ENCODE measurements around the gene CRELD2.

The CRELD2 gene

DNA sequence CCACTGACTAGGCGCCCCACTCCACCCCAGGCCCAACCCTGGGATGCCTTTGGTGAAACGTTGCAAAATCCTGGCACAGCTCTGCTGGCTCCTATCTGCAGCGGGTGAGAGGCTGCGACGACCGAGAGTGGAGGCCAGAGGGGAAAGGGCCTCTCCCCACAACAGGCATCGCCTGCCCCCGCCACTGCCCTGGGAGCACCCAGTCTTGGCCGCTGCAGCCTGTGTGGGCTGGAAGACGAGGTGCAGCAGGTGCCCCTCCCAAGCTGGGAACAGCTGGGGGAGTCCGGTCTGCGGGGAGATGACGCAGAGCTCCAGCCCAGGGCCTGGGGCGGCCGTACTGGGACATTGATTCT is 38.0 kb downstream of the CRELD2 start:
- FAIRE-seq = no peak
- no peak for DNase-seq (ENCODE audit: insufficient read length, low spot score)
- no peak for TF ChIP-seq CTCF (IDR thresholded peaks at IDR 0.05; ENCODE audit: insufficient read depth, missing control alignments)

DNA sequence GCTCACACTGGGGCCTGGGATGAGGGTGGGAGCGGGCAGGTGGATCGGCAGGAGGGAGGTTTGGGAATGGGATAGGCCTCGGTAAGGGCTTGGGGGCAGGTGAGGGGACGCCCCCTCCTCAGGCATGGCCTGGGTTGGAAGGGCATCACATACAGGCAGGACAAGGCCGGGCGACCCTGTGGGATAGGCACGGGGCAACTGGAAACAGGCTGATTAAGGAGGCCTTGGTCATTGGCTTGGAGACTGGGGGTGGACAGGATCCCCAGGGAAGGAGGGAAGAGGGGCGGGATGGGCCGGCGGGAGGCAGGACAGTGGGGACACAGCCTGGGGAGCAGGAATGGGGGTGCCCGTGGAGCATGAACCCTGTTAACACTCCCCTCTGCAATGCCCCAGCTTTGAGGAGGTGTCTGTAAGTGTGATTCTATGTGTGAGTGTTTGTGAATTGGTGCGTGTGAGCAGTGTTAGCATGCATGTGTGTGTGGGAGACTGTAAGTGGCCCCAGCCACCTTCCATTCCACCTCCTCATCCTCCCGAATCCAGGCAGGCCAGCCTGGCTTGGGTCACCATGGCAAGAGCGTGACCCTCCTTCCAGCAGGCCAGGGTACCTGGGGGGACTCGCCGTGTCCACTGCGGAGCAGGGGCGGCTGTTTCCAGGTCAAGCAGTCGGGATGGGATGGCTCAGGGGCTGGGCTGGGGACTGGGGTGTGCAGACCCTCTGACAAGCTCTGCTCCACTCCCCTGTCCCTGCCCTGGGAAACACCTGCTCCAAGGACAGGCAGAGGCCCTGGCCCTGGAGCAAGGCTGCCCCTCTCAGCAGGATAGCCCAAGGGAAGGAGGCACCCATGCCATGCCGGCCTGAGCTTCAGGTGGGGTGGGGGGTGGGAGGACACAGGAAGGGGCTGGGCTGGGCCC is 38.7 kb downstream of the CRELD2 start:
- DNase-seq (ENCODE audit: insufficient read length, low spot score) (no peak), FAIRE-seq (no peak)
- no peak for TF ChIP-seq CTCF (IDR thresholded peaks at IDR 0.05; ENCODE audit: insufficient read depth, missing control alignments)

GRCh38 chr22:49957826-49958365 is 39.5 kb downstream of the CRELD2 start:
- no peak for FAIRE-seq
- no peak for DNase-seq (ENCODE audit: insufficient read length, low spot score)
- no peak for TF ChIP-seq CTCF (IDR thresholded peaks at IDR 0.05; ENCODE audit: insufficient read depth, missing control alignments)

DNA sequence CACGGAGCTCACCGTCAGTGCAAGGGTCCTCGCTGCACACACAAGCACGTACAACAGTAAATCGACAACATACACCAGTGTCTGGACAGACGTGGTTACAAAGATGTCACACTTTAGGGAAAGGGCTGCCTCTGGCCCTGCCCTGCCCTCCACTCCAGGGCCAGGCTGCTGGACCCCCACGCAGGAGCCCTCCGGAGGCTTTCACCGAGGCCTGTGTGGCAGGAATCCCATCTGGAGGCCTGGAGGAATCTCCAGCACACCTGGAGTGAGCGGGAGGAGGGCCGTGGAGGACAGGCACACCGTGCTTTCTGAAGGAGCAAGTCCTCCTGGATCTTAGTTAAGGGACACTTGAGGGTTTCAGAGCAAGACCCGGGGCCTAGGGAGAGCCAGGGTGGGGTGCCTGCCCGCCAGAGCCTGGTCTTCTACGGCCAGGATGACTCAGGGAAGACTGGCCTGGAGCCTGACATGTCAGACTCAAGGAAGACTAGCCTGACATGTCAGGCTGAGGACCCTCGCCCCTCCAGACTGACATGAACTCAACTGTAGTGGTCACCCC is 40.0 kb downstream of the CRELD2 start:
- TF ChIP-seq CTCF (IDR thresholded peaks at IDR 0.05; ENCODE audit: insufficient read depth, missing control alignments) = no peak
- no peak for DNase-seq (ENCODE audit: insufficient read length, low spot score)
- no peak for FAIRE-seq

DNA sequence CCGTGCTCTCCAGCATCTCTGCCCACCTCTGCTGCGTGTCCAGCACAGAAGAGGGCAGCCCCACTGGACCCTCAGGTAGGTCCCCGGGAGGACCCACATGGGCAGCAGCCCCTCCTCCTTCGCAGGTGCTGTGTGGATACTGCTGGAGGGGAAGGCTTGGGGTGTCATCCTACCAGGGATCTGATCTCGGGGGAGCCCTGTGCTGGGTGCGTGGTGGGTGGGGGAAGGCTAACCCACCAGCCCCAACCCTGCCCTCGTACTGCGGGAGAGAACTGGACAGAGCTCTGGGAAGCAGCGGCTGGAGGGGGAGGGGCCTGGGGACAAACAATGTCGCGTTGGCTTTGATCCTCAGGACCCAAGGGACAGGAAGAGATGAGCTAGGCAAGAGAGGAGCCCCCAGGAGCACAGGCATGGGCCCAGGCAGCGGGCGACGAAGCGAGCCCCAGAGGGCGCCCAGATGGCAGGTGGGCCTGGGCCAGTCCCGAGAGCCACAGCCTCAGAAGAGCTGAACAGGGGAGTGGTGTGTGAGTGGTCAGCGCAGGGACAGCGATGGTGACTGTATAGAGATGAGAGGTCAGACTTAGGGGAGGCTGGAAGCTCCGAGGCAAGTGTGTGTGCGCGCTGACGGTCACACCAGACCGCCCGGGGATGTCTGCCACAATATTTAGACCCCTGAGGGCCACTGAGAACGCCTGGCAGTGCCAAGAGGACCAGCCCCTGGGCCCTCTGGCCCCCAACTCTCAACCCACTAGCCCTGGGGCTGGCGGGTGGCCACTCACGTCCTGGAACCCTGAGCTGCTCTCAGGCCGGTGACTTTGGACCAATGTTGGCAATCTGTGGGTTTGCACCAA is 40.7 kb downstream of the CRELD2 start:
- no peak for TF ChIP-seq CTCF (IDR thresholded peaks at IDR 0.05; ENCODE audit: insufficient read depth, missing control alignments)
- DNase-seq (ENCODE audit: insufficient read length, low spot score) (no peak), FAIRE-seq (no peak)

DNA sequence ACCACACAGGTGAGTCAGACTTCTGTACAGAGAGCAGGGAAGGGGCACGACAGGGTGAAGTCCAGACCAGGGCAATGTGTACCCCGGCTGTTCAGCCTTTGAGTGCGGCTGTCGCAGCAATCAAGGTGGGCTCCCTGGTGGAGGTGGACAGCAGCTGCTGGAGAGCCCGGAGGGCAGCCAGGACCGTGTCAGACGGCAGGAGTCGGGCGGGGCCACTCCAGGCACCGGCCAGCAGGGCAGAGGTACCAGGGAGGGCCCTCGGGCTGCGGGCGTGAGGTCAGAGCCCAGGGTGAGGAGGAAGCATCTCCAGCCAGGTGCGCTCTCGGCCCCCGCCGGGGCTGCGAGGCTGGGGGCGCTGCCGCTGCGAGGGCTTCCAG is 41.3 kb downstream of the CRELD2 start:
- FAIRE-seq = no peak
- no peak for TF ChIP-seq CTCF (IDR thresholded peaks at IDR 0.05; ENCODE audit: insufficient read depth, missing control alignments)
- DNase-seq (ENCODE audit: insufficient read length, low spot score) = no peak

All from D721Med (cell line).